Left renal cortex interstitium (tissue), 4 donors: ENCODE results near the gene OR7G3. TPM values are rescaled to one million over a fixed set of nuclear protein-coding genes. Genes with fewer than 3 reads are reported as not detected.

Experiments
- DNase-seq, 4 donors: peaks; one replicate each; pipeline ENCODE4 v3.0.0-alpha.2; 2013; ENCODE audit warnings: low read depth in 4 of 4, low spot score in 2 of 4, missing footprints in 1 of 4
- polyA plus RNA-seq, 4 donors: library from polyadenylated mRNA; unstranded; fragments of 120-200 nt; gene quantifications; one replicate each; pipeline ENCODE4 v1.2.1, GENCODE V29; 2013; ENCODE audit not compliant: insufficient read length in 4 of 4

The OR7G3 gene
- not detected for polyA plus RNA-seq

- no peak for DNase-seq
Observed at GRCh38 chr19:9126900-9127405, at the start of gene OR7G3. OR7G3 (minus strand) TSS chr19:9126950; CDS start chr19:9126950, 0 bp downstream.

- DNase-seq, result no peak
Observed at GRCh38 chr19:9175326-9175725, 48.6 kb upstream of the OR7G3 start.

- no peak for DNase-seq
Observed at GRCh38 chr19:9171393-9171991, 44.7 kb upstream of the OR7G3 start.

GRCh38 chr19:9166846-9167245, 40.1 kb upstream of the OR7G3 start:
- DNase-seq, result no peak

- DNase-seq, result no peak
Observed at GRCh38 chr19:9165261-9165660, 38.5 kb upstream of the OR7G3 start.

GRCh38 chr19:9161427-9161826, 34.7 kb upstream of the OR7G3 start:
- DNase-seq, result no peak

GRCh38 chr19:9159891-9160290, 33.1 kb upstream of the OR7G3 start:
- no peak for DNase-seq

GRCh38 chr19:9156304-9156703, 29.6 kb upstream of the OR7G3 start:
- DNase-seq, result no peak

GRCh38 chr19:9155591-9155990, 28.8 kb upstream of the OR7G3 start:
- DNase-seq, result no peak

GRCh38 chr19:9151367-9151766, 24.6 kb upstream of the OR7G3 start:
- DNase-seq, result no peak

- DNase-seq, result no peak
Observed at GRCh38 chr19:9150650-9151049, 23.9 kb upstream of the OR7G3 start.

GRCh38 chr19:9149997-9150396, 23.2 kb upstream of the OR7G3 start:
- DNase-seq, result no peak

GRCh38 chr19:9148697-9149096, 21.9 kb upstream of the OR7G3 start:
- no peak for DNase-seq

- no peak for DNase-seq
Observed at GRCh38 chr19:9146882-9147281, 20.1 kb upstream of the OR7G3 start.

- DNase-seq, result peak in 1 of 4 donors; percentile 8
Observed at GRCh38 chr19:9144920-9145319, 18.2 kb upstream of the OR7G3 start.

- DNase-seq, result peak; percentile 82 to 97 (median 88)
Observed at GRCh38 chr19:9140159-9140874, 13.6 kb upstream of the OR7G3 start, which contains the start of gene ZNF317. ZNF317 (plus strand) TSS chr19:9140397; CDS start chr19:9156017, 15,620 bp downstream.

GRCh38 chr19:9139609-9140158, 12.9 kb upstream of the OR7G3 start:
- peak in 1 of 4 donors; percentile 8 for DNase-seq

GRCh38 chr19:9132422-9132821, 5.7 kb upstream of the OR7G3 start:
- DNase-seq, result no peak

GRCh38 chr19:9130965-9131364, 4.2 kb upstream of the OR7G3 start:
- no peak for DNase-seq

GRCh38 chr19:9128171-9128570, 1.4 kb upstream of the OR7G3 start:
- DNase-seq, result no peak

GRCh38 chr19:9116547-9116946, 10.2 kb downstream of the OR7G3 start:
- DNase-seq, result no peak
